ENCODE measurements around the gene LHPP.

Gene LHPP

DNA sequence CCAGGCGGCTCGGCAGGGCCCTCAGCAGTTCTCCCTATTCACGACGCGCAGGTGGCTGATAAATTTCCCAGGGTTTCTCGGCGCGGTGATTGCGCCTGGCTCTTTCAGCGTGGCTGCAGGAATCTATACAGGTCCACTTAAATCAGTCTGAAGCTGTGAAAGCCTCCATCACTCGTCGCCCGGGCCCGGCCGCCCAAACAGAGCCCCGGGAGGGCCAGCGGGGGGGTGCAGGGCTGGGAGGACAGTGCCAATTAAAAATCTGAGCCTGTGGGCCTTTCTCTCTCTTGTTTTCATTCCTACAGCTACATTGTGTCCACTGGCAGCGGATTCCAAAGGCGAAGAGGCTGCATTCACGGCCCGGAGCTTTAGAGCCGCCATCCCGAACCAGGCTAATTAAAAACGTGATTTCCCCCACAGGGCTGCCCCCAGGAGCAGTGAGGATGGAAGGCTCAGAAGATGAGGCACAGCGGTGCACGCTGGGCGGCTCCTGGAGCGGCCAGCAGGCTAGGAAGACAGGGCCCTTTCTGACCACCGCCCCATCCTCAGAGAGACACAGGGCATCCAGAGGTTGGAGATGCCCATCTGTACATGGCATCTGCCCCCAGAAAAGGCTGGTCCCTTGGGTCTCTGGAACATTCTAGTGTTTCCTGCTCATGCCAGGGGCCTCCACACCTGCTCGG lies 181.8 kb downstream of the LHPP start:
- no peak for DNase-seq (ENCODE audit: low read depth in 2 of 2)

DNA sequence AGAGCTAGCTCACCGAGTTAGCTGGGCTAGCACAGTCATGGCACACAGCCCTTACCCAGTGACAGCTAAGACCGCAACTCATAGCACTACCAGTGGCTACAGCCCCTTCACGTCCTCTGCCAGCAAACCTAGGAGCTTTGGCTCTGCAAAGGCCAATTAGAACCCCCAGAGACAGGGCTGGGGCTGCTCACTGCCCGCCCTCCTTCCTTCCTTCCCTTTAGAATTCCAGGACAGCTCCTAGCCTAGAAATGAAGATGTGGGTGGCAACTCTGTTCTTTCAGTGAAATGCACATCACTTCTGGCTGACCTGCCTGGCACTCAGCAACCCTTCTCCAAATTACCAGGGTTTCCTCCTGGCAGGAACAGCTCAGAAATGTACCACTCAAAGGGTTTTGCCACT lies 182.6 kb downstream of the LHPP start:
- DNase-seq (ENCODE audit: low read depth in 2 of 2), result no peak

DNA sequence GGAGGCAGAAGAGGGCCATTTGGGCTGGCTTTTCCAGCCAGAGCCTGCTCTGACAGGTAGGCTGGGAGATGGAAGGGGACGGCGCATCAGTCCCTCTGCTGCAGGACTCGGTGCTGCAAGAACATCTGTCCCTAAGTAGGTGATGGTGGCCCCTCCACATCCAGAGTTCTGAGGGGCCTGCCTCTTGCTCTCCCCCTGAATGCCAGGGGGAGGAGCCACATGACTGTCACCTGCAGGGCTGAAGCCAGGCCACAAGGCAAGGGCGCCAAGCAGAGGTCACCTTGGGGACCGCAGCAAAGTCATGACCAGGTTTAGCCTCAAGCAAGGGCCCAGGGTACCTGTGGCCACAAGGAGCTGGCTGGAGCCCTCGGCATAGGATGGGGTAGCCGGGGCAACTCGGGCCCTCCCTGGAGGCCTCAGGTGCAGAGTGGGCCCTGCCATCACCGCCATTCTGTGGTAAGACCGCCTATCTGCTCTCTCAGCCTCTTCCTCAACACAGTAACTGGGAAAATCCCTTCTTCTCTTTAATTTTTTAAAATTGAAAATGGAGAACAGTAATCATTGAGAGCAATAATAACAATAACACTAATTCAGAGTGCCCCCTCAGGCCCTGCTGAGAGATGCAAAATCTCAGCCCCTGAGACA lies 183.3 kb downstream of the LHPP start:
- DNase-seq (ENCODE audit: low read depth in 2 of 2), result no peak

GRCh38 chr10:124645467-124646095 lies 184.0 kb downstream of the LHPP start:
- DNase-seq (ENCODE audit: low read depth in 2 of 2), result no peak

DNA sequence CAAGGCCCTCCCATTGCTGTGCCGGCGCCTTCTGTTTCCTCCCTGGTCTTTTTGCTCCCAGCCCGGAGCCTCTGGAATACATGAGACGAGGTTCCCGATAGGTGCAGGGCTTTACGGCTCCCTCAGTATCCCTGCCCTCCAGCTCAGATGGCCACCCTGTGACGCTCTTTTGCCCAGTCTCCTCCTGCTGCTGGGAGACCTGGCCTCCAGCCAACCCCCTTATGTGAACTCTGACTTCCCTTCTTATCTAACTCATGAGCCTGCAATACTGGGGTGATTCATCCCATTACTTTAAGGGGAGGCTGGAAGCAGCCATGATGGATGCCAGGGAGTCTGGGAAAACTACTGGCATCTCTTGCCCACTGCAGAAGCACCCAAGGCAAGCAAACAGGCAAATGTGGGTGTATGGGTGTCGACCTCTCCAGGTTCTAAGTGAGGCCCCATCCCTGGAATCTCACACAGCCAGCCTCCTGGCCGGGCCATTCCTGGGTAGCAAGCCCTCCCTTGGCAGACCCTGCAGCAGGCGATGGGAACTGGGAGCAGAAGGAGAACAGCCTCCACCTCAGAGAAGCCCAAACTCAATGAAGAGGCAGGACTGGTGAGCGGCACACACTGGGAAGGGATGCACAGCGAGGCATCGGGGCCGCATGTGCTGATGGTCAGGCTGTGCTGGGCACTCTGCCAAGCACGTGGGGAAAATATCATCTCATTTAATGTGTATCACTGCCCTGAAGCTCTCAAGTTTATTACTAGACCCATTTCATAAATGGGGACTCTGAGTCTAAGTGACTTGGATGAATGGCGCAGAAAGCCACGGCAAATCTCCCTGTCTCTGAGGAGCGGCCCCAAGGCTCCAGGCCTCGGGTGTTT lies 185.1 kb downstream of the LHPP start:
- no peak for DNase-seq (ENCODE audit: low read depth in 2 of 2)

- DNase-seq (ENCODE audit: low read depth in 2 of 2), result peak; percentile 38 to 55
Observed at GRCh38 chr10:124647421-124648130, 186.0 kb downstream of the LHPP start.

DNA sequence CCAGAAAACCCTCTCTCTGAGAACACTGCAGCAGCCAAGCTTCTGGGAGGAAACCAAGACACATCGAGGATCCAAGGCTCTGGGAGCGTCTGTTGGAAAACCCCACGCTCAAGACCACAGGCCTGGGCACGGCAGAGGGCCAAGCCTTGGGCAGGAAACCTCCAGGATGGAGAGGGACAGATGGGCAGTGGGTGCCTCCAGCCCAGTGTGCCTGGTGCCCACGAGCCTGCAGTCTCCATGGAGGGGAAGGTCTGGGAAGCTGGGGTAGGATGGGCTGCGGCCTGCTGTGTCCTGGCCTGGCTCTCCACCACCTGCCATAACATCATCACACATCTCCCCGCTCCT lies 186.5 kb downstream of the LHPP start:
- no peak for DNase-seq (ENCODE audit: low read depth in 2 of 2)

DNA sequence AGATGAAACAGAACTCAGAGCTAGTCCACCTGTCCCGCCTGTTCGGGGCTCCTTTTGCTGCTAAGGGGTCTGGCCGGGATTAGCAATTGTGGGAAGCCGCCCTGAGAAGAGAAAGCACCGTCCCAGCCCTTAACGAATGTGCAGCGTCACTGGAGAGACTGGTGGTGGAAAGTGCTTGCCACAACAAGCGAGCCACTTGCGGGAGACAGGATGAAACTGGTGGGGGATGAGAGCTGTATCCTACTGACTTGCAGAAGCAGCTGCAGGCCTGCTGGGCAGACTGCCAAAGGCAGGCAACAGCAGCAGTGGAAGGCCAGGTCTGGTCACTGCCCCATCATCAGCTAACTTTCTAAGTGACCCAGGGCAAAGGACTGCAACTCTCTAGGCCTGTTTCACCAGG lies 187.1 kb downstream of the LHPP start:
- DNase-seq (ENCODE audit: low read depth in 2 of 2), result peak; percentile 26 to 39

DNA sequence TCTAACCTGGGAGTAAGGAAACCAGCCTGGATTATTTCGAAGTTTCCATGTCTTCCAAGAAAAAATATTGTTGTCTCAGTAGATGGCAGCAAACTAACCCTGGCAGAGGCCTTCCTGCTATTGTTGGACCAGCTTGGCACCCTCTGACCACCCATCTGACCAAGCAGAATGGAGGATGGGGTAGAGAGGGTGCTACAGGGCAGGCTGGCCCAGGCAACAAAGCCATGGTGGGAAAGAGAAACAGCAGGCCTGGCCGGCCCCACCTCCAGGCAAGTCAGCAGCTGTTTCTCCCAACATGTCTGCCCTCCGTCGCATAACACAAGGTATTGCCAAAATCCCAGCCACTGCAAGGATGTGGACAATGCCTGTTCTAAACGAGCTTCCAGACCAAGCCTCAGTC lies 187.6 kb downstream of the LHPP start:
- no peak for DNase-seq (ENCODE audit: low read depth in 2 of 2)

- DNase-seq (ENCODE audit: low read depth in 2 of 2), result no peak
Observed at GRCh38 chr10:124650263-124650662, 188.6 kb downstream of the LHPP start.

- peak; percentile 60 to 66 for DNase-seq (ENCODE audit: low read depth in 2 of 2)
Observed at GRCh38 chr10:124650820-124651401, 189.3 kb downstream of the LHPP start.

DNA sequence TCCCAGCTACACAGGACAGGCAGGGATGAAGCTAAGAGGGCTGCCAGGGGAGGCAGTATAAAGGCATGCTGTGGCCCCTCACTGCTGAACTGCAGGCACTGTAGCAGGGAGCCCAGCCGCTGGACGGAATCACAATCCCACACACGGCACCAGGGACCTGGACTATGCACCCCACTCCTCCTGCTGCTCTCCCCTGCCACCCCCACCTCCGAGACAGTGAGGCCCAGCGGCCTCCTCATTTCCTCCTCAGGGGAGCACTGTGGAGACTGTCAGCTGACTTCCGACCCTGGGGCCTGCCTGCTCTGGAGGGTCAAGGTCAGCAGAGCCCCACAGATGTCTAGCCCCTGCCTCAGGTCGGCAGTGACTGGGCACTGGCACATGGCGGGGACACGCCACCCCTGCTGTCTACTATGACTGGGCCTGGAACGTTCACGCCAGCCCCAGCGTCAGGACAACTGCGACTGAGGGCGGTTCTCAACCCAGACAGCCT lies 189.8 kb downstream of the LHPP start:
- no peak for DNase-seq (ENCODE audit: low read depth in 2 of 2)

- no peak for DNase-seq (ENCODE audit: low read depth in 2 of 2)
Observed at GRCh38 chr10:124652200-124652599, 190.6 kb downstream of the LHPP start.

DNA sequence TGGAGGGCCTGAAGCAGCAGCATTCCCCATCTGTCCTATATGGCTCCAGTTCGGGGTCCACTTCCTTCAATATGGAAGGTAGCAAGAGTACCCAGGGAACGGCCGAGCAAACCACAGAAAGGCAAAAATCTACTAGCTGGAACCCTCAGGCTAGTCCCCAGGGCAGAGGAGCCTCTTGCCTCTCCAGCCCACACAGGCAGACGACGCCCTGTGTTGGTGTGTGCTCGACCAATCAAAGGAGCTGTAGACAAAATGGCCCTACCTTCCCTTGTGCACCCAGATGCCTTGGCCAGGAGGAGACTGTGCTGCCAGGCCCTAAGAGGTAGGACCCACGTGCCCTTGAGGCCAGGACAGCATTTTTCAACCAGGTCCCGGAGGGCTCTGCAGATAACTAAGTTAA lies 191.1 kb downstream of the LHPP start:
- DNase-seq (ENCODE audit: low read depth in 2 of 2), result no peak

- DNase-seq (ENCODE audit: low read depth in 2 of 2), result no peak
Observed at GRCh38 chr10:124653311-124653710, 191.7 kb downstream of the LHPP start.

DNA sequence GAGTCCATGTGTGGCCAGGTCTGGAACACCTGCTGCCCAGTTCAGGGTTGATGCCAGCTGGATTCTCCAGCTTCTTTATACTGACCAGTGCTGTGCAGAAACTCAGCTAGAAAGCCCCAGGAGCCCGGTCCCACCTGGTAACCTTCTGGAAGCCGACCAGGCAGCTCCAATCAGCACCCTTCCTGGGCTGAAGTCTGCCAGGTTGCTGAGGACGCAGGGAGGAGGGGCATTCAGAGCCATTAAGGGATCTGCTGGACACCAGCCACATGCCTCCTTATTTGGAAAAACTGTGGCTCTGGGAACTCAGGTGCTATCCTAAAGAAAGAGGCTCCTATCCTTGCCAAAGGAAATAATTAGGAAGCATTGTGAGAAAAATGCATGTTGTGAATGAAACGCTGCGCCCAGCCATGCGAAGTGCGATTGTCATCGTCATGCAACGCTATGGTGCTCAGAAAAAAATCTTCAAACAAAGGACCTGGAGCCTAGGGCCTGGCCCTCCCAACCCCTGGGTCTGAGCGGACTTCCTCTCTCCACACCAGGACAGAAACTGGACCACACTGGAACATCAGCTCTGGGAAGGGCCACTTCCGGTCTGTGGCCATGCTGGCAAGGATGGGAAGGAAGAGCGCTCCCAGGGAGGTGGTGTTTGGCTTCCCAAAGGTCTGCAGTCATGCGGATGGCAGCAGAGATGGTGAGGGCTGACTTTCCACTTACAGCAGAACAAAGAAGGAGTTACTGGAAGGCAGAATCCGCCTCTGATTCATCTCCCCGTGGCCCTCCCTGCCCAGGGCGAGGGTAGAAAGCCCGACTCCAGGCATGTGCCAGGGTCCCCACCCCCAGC lies 192.4 kb downstream of the LHPP start:
- DNase-seq (ENCODE audit: low read depth in 2 of 2), result no peak

DNA sequence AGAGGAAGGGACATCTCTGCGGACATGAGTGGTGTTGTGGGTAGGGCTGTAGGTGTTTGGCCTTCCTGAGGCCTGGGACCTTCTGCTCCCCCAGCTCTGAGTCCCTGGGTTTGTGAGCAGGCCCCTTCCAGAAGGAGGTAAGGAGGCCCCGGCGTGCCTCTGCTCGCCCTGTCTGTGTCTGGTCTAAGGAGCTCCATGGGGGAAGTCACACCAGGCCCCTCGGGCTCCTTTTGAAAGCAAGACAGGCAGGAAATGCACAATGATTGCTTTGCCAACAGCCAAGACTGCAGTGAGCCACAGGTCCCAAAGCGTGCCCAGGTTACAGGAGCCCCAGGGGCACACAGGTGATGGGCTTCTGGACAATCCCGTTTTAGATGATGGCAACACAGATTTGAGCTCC lies 193.1 kb downstream of the LHPP start:
- no peak for DNase-seq (ENCODE audit: low read depth in 2 of 2)

DNA sequence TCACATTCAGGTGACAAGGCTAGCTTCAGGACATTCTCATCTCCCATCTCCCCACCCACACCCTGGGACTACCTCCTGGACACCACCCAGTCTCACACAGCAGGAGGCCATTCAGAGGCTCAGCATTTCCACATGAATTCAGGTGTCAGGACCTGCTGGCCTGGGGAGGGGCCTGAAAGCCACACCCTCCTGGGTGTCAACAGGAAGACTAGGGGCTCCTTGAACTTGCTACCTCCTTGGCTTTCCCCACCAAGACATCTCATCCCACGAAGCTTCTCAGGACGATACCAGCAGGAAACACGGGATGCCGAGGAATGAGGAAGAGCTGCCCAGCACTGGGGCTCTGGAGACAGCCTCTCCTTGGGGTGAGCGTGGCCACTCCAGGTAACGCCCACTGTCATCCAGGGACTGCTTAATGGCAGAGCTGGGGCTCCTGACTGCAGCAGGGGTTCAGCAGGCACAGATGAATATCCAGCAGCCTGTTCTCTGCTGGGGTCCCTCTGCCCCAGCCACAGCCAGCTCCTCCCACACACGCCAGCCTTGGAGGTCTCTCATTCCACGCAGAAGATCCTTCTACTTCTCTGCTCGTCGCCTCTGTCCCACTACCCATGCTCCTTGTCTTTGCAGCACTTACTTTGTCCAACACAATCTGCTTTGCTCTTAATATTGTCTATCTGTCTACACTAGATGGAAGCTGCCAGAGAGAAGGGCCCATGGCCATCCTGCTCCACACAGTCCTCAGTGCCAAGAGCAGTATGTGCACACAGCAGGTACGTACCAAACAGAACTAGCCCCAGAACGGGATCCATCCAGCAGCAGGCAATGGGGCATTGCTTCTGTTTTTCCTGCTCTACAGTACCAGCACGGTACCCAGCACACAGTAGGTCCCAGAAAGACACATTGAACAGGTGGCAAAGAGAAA lies 193.8 kb downstream of the LHPP start:
- no peak for DNase-seq (ENCODE audit: low read depth in 2 of 2)

DNA sequence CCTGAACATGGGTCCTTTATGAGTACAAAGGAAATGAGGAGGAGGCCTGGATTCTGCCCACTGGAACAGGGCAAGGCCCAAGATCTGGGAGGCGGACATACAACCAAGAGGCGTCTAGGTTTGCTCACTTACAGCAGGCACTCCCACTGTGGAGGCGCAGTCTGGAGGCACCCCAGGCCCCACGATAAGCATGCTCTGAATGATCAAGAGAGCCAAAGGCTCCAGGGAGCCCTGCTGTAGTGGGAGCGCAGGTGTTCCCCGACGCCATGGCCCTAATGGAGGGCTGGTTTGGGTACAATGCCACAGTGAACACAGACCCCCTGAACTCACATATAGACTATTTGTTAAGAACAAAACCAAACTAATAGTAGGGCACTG lies 194.5 kb downstream of the LHPP start:
- no peak for DNase-seq (ENCODE audit: low read depth in 2 of 2)

Data from stimulated activated CD8-positive, alpha-beta memory T cell treated with anti-CD3 and anti-CD28 coated beads, Interleukin-7, amount 100 ng/mL, for 4 hours (primary cell).